ENCODE results near the gene CDC5L. TPM values are rescaled to one million over a fixed set of nuclear protein-coding genes. Genes with fewer than 3 reads are reported as not detected.

CDC5L gene
- total and polyA plus RNA-seq, 7 donors = 10.9 to 33.3 (median 27.4) TPM

DNA sequence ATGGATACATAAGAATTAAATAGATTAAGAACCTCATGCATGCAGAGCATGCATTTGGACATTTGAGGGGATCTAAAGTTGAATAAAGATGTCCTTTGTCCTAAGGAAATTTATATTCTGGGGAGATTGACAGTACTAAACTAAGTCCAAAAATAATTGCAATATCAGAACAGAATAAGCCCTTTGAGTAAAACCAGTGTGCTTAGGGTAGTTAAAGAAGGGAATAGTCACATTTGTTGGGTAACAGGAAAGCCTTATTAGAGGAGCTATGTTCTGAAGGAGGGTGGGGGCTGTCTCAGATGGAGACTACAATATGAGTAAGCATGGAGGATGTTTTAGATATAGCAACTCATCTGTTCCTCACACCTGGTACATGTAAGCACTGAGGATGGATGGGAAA lies 35.8 kb downstream of the CDC5L start:
- TF ChIP-seq, protein P1, sequence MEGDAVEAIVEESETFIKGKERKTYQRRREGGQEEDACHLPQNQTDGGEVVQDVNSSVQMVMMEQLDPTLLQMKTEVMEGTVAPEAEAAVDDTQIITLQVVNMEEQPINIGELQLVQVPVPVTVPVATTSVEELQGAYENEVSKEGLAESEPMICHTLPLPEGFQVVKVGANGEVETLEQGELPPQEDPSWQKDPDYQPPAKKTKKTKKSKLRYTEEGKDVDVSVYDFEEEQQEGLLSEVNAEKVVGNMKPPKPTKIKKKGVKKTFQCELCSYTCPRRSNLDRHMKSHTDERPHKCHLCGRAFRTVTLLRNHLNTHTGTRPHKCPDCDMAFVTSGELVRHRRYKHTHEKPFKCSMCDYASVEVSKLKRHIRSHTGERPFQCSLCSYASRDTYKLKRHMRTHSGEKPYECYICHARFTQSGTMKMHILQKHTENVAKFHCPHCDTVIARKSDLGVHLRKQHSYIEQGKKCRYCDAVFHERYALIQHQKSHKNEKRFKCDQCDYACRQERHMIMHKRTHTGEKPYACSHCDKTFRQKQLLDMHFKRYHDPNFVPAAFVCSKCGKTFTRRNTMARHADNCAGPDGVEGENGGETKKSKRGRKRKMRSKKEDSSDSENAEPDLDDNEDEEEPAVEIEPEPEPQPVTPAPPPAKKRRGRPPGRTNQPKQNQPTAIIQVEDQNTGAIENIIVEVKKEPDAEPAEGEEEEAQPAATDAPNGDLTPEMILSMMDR (IDR thresholded peaks at IDR 0.05) = no peak
- Histone ChIP-seq H3K27me3 (ENCODE audit: insufficient read depth in 3 of 3, low read length in 2 of 3) (no peaks in the 10 kb centered on the region), H3K4me3 (no peak overlapping the region), H3K9me3 (no peaks in the 10 kb centered on the region), H3K27ac (no peak overlapping the region), H3K36me3 (ENCODE audit: insufficient read depth in 1 of 2, low read depth in 1 of 2) (peaks cover 5 to 92% of the 10 kb centered on the region in 2 donors), H3K4me1 (no peaks in the 10 kb centered on the region)
- intact Hi-C loops (cut with DNase I) = no loop called here
- ATAC-seq = no peak
- no peak for DNase-seq

DNA sequence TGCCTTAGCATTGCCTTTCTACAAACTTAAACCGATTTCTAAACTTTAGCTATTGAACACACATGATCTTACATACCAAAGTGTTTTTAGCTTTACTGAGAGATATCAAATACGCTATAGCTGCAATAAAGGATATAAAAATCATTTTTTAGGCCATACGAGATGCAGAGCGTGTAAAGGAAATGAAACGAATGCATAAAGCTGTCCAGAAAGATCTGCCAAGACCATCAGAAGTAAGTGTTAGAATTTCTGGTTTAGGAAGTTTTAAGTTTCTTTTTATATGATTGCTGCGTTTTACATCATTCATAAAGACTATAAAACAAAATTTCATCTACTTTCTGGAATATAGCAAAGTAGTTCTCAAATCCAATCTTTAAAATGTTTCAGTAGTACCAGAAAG lies 38.4 kb downstream of the CDC5L start:
- Histone ChIP-seq H3K27me3 (ENCODE audit: insufficient read depth in 3 of 3, low read length in 2 of 3) (no peaks in the 10 kb centered on the region), H3K36me3 (ENCODE audit: insufficient read depth in 1 of 2, low read depth in 1 of 2) (peaks cover 5 to 98% of the 10 kb centered on the region in 2 donors), H3K4me1 (no peaks in the 10 kb centered on the region), H3K27ac (no peak overlapping the region), H3K9me3 (no peaks in the 10 kb centered on the region), H3K4me3 (no peak overlapping the region)
- intact Hi-C loops (cut with DNase I) = no loop called here
- DNase-seq (no peak), ATAC-seq (no peak)
- 93 to 97% (median 94%) methylated on average over 6 of the region's 6 CpGs for WGBS, 3 donors
- TF ChIP-seq, protein P1 (IDR thresholded peaks at IDR 0.05) = no peak

DNA sequence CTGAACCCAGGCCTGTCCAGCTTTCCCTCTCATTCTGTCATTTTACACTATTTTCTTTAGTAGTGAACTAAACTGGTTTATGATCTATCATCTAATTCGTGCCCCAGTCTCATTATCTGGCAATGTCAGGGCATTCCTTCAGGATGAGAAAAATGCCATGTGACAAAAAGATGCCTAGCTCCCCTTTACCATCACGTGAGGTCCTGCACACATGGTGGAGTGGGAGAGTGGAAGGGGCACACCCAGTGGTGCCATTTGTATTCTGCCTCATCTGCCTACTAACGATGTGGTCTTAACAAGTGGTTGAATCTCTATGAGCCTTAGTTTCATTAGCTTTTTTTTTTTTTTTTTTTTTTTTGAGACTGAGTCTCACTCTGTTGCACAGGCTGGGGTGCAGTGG lies 41.2 kb downstream of the CDC5L start:
- ATAC-seq (no peak), DNase-seq (no peak)
- H3K4me3 ChIP-seq = no peak overlapping the region
- no peaks in the 10 kb centered on the region for H3K27me3 ChIP-seq (ENCODE audit: insufficient read depth in 3 of 3, low read length in 2 of 3)
- 62 to 85% (median 72%) methylated on average over 3 of the region's 3 CpGs for WGBS, 3 donors
- no peaks in the 10 kb centered on the region for H3K9me3 ChIP-seq
- peaks cover 2 to 70% of the 10 kb centered on the region in 2 donors for H3K36me3 ChIP-seq (ENCODE audit: insufficient read depth in 1 of 2, low read depth in 1 of 2)
- peaks cover 25% of the 10 kb centered on the region for H3K4me1 ChIP-seq
- H3K27ac ChIP-seq = no peak overlapping the region
- TF ChIP-seq, protein P1 (IDR thresholded peaks at IDR 0.05) = no peak
- intact Hi-C loops (cut with DNase I) = no loop called here

DNA sequence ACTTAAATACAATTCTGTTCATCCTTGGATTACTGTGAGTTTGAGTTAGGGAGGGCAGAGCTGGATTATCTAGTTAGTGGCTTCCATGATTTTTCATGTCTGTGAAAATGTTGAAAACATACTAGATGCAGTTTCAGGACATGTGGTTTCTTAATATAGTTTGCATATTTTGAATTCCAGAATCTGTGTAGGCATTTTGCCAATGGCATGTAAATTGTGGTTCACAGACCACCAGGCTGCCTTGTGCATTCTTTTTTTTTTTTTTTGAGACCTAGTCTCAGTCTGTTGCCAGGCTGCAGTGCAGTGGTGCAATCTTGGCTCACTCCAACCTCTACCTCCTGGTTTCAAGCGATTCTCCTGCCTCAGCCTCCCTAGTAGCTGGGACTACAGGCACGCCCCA lies 42.8 kb downstream of the CDC5L start:
- DNase-seq (no peak), ATAC-seq (no peak)
- intact Hi-C loops (cut with DNase I) = no loop called here
- Histone ChIP-seq H3K4me1 (peaks cover 40% of the 10 kb centered on the region), H3K9me3 (no peaks in the 10 kb centered on the region), H3K27me3 (ENCODE audit: insufficient read depth in 3 of 3, low read length in 2 of 3) (no peaks in the 10 kb centered on the region), H3K36me3 (ENCODE audit: insufficient read depth in 1 of 2, low read depth in 1 of 2) (peaks cover 0 to 54% of the 10 kb centered on the region in 2 donors), H3K4me3 (no peak overlapping the region), H3K27ac (no peak overlapping the region)
- TF ChIP-seq, protein P1 (IDR thresholded peaks at IDR 0.05) = no peak
- WGBS, 3 donors = 85 to 100% (median 92%) methylated on average over 2 of the region's 2 CpGs

DNA sequence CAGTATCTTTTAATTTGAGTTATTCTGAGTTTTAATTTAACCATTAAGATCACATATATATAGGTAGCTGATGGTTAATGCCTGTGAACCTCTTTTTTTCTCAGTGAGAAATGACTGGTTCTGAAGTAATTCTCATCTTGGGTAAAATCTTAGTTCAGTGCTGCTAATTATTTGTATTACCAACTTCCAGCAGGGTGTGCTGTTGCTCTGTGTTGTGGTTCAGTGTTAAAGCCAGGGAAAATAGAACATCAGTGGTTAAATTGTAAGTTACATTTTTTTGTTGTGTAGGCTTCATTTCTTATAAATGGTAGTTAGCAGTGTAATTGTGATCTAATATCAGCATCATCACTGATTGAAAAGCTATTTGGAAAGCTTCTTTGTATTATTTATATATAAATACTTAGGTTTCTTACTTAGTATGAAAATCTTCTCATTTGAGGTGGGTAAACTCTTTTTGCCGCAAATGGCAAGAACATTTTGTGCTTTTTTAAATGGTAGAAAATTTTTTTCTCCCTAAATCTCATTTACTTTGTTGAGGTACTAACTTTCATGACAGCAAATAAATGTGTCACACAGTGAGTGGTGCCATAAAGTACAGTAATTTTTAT lies 43.7 kb downstream of the CDC5L start:
- H3K27ac ChIP-seq = peak overlapping the region; percentile 74
- TF ChIP-seq, protein P1 (IDR thresholded peaks at IDR 0.05) = peak; percentile 81

More for the DNA sequence above, 43.7 kb downstream of the CDC5L start:
- no peaks in the 10 kb centered on the region for H3K27me3 ChIP-seq (ENCODE audit: insufficient read depth in 3 of 3, low read length in 2 of 3)
- ATAC-seq (peak; percentile 56 to 81 (median 75)), DNase-seq (peak in 1 of 2 donors; percentile 21)
- no peaks in the 10 kb centered on the region for H3K9me3 ChIP-seq
- intact Hi-C loops (cut with DNase I) = loop anchor here in 1 of 2 donors (1.0 kb wide), 1 partner anchor 25 kb away; no protein-coding TSS in a partner anchor
- WGBS, 3 donors = 91 to 100% (median 98%) methylated on average over 1 of the region's 1 CpG
- no peak overlapping the region for H3K4me3 ChIP-seq
- H3K4me1 ChIP-seq = peaks cover 45% of the 10 kb centered on the region
- peaks cover 0 to 45% of the 10 kb centered on the region in 2 donors for H3K36me3 ChIP-seq (ENCODE audit: insufficient read depth in 1 of 2, low read depth in 1 of 2)

All from psoas muscle (tissue), 8 donors.